ENCODE measurements around the gene FCRL5.

FCRL5 gene

GRCh38 chr1:157512036-157512969 lies 40.0 kb downstream of the FCRL5 start:
- H3K36me3 Mint-ChIP-seq (ENCODE audit: low read depth), result no peaks in the 10 kb centered on the region
- no peaks in the 10 kb centered on the region for H3K27me3 Mint-ChIP-seq
- no peak overlapping the region for H3K4me3 Mint-ChIP-seq
- no peak overlapping the region for H3K27ac Mint-ChIP-seq
- DNase-seq, result no peak
- H3K9me3 Mint-ChIP-seq, result no peaks in the 10 kb centered on the region
- no peaks in the 10 kb centered on the region for H3K4me1 Mint-ChIP-seq (ENCODE audit: low read depth)

- DNase-seq, result no peak
- Mint-ChIP-seq H3K27ac (no peak overlapping the region), H3K27me3 (peaks cover 15% of the 10 kb centered on the region), H3K4me3 (no peak overlapping the region), H3K4me1 (ENCODE audit: low read depth) (no peaks in the 10 kb centered on the region), H3K36me3 (ENCODE audit: low read depth) (no peaks in the 10 kb centered on the region), H3K9me3 (no peaks in the 10 kb centered on the region)
Observed at GRCh38 chr1:157509546-157510232, 42.6 kb downstream of the FCRL5 start.

- Mint-ChIP-seq H3K9me3 (no peaks in the 10 kb centered on the region), H3K4me1 (ENCODE audit: low read depth) (no peaks in the 10 kb centered on the region), H3K27me3 (peaks cover 15% of the 10 kb centered on the region), H3K27ac (no peak overlapping the region), H3K4me3 (no peak overlapping the region), H3K36me3 (ENCODE audit: low read depth) (no peaks in the 10 kb centered on the region)
- DNase-seq, result no peak
Observed at GRCh38 chr1:157505481-157506272, 46.6 kb downstream of the FCRL5 start.

- no peak overlapping the region for H3K4me3 Mint-ChIP-seq
- no peak overlapping the region for H3K27ac Mint-ChIP-seq
- H3K27me3 Mint-ChIP-seq, result peaks cover 15% of the 10 kb centered on the region
- H3K36me3 Mint-ChIP-seq (ENCODE audit: low read depth), result no peaks in the 10 kb centered on the region
- no peak for DNase-seq
- H3K9me3 Mint-ChIP-seq, result no peaks in the 10 kb centered on the region
- no peaks in the 10 kb centered on the region for H3K4me1 Mint-ChIP-seq (ENCODE audit: low read depth)
Observed at GRCh38 chr1:157504646-157505045, 47.7 kb downstream of the FCRL5 start.

- peaks cover 12% of the 10 kb centered on the region for H3K27me3 Mint-ChIP-seq
- H3K36me3 Mint-ChIP-seq (ENCODE audit: low read depth), result no peaks in the 10 kb centered on the region
- peaks cover 1% of the 10 kb centered on the region for H3K4me1 Mint-ChIP-seq (ENCODE audit: low read depth)
- DNase-seq, result no peak
- H3K27ac Mint-ChIP-seq, result no peak overlapping the region
- no peaks in the 10 kb centered on the region for H3K9me3 Mint-ChIP-seq
- no peak overlapping the region for H3K4me3 Mint-ChIP-seq
Observed at GRCh38 chr1:157499521-157499920, 52.8 kb downstream of the FCRL5 start.

GRCh38 chr1:157498736-157499090 lies 53.6 kb downstream of the FCRL5 start:
- Mint-ChIP-seq H3K36me3 (ENCODE audit: low read depth) (no peaks in the 10 kb centered on the region), H3K27me3 (peaks cover 17% of the 10 kb centered on the region), H3K4me3 (no peak overlapping the region), H3K4me1 (ENCODE audit: low read depth) (peaks cover 1% of the 10 kb centered on the region), H3K27ac (no peak overlapping the region), H3K9me3 (no peaks in the 10 kb centered on the region)
- no peak for DNase-seq

GRCh38 chr1:157497987-157498735 lies 54.2 kb downstream of the FCRL5 start:
- no peak for DNase-seq
- no peak overlapping the region for H3K27ac Mint-ChIP-seq
- H3K36me3 Mint-ChIP-seq (ENCODE audit: low read depth), result no peaks in the 10 kb centered on the region
- H3K4me1 Mint-ChIP-seq (ENCODE audit: low read depth), result peaks cover 1% of the 10 kb centered on the region
- peaks cover 23% of the 10 kb centered on the region for H3K27me3 Mint-ChIP-seq
- H3K4me3 Mint-ChIP-seq, result no peak overlapping the region
- H3K9me3 Mint-ChIP-seq, result no peaks in the 10 kb centered on the region

- H3K27ac Mint-ChIP-seq, result no peak overlapping the region
- no peaks in the 10 kb centered on the region for H3K36me3 Mint-ChIP-seq (ENCODE audit: low read depth)
- DNase-seq, result no peak
- no peak overlapping the region for H3K4me3 Mint-ChIP-seq
- peaks cover 1% of the 10 kb centered on the region for H3K4me1 Mint-ChIP-seq (ENCODE audit: low read depth)
- H3K9me3 Mint-ChIP-seq, result no peaks in the 10 kb centered on the region
- H3K27me3 Mint-ChIP-seq, result peaks cover 30% of the 10 kb centered on the region
Observed at GRCh38 chr1:157497284-157497683, 55.0 kb downstream of the FCRL5 start.

GRCh38 chr1:157496121-157496526 lies 56.2 kb downstream of the FCRL5 start:
- H3K9me3 Mint-ChIP-seq, result no peaks in the 10 kb centered on the region
- peaks cover 1% of the 10 kb centered on the region for H3K4me1 Mint-ChIP-seq (ENCODE audit: low read depth)
- H3K27ac Mint-ChIP-seq, result no peak overlapping the region
- no peak for DNase-seq
- no peak overlapping the region for H3K4me3 Mint-ChIP-seq
- no peaks in the 10 kb centered on the region for H3K36me3 Mint-ChIP-seq (ENCODE audit: low read depth)
- H3K27me3 Mint-ChIP-seq, result peaks cover 40% of the 10 kb centered on the region

- peaks cover 40% of the 10 kb centered on the region for H3K27me3 Mint-ChIP-seq
- no peak for DNase-seq
- no peaks in the 10 kb centered on the region for H3K9me3 Mint-ChIP-seq
- H3K4me1 Mint-ChIP-seq (ENCODE audit: low read depth), result peaks cover 1% of the 10 kb centered on the region
- no peaks in the 10 kb centered on the region for H3K36me3 Mint-ChIP-seq (ENCODE audit: low read depth)
- H3K27ac Mint-ChIP-seq, result no peak overlapping the region
- H3K4me3 Mint-ChIP-seq, result no peak overlapping the region
Observed at GRCh38 chr1:157495285-157495684, 57.0 kb downstream of the FCRL5 start.

GRCh38 chr1:157494093-157494492 lies 58.2 kb downstream of the FCRL5 start:
- Mint-ChIP-seq H3K27me3 (peaks cover 40% of the 10 kb centered on the region), H3K4me3 (no peak overlapping the region), H3K4me1 (ENCODE audit: low read depth) (peaks cover 1% of the 10 kb centered on the region), H3K36me3 (ENCODE audit: low read depth) (no peaks in the 10 kb centered on the region), H3K27ac (no peak overlapping the region), H3K9me3 (no peaks in the 10 kb centered on the region)
- DNase-seq, result no peak

- Mint-ChIP-seq H3K36me3 (ENCODE audit: low read depth) (no peaks in the 10 kb centered on the region), H3K4me3 (no peak overlapping the region), H3K27ac (no peak overlapping the region), H3K4me1 (ENCODE audit: low read depth) (no peaks in the 10 kb centered on the region), H3K27me3 (peaks cover 36% of the 10 kb centered on the region), H3K9me3 (no peaks in the 10 kb centered on the region)
- DNase-seq, result peak; percentile 71
Observed at GRCh38 chr1:157490467-157491165, 61.7 kb downstream of the FCRL5 start.

GRCh38 chr1:157488156-157488555 lies 64.2 kb downstream of the FCRL5 start:
- Mint-ChIP-seq H3K9me3 (no peaks in the 10 kb centered on the region), H3K4me3 (no peak overlapping the region), H3K4me1 (ENCODE audit: low read depth) (no peaks in the 10 kb centered on the region), H3K36me3 (ENCODE audit: low read depth) (no peaks in the 10 kb centered on the region), H3K27ac (no peak overlapping the region), H3K27me3 (peaks cover 17% of the 10 kb centered on the region)
- no peak for DNase-seq
